ENCODE results near the gene ARAP1. TPM values are rescaled to one million over a fixed set of nuclear protein-coding genes. Genes with fewer than 3 reads are reported as not detected.

Gene ARAP1
- total and polyA plus RNA-seq, 2 donors: 66.5 to 88.6 TPM

DNA sequence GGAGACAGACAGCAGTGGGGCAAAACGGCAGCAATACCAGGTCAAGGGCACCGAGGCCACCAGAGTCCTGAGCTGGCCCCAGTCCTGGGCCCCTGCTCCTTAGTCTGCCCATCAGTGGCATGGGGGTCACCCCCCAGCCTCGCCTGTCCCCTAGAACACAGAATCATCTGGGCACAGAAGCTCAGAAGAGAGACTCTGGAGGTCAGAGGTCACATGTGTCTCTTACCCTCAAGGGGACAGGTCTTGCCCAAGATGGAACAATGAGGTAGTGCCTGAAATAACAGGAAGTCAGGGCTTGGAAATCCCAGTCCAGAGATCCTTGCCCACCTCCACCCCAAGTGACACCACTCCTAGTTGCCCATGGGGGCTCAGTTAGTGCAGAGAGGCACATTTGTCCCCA lies 98.6 kb downstream of the ARAP1 start:
- no peak for DNase-seq (ENCODE audit: extremely low spot score)
- Histone ChIP-seq H3K27ac (ENCODE audit: low read depth) (no peak overlapping the region), H3K4me3 (ENCODE audit: low read depth, low read length) (no peak overlapping the region), H3K4me1 (ENCODE audit: insufficient read depth) (no peaks in the 10 kb centered on the region), H3K36me3 (ENCODE audit: insufficient read depth) (no peaks in the 10 kb centered on the region)
- WGBS: 80% methylated on average over 3 of the region's 3 CpGs

DNA sequence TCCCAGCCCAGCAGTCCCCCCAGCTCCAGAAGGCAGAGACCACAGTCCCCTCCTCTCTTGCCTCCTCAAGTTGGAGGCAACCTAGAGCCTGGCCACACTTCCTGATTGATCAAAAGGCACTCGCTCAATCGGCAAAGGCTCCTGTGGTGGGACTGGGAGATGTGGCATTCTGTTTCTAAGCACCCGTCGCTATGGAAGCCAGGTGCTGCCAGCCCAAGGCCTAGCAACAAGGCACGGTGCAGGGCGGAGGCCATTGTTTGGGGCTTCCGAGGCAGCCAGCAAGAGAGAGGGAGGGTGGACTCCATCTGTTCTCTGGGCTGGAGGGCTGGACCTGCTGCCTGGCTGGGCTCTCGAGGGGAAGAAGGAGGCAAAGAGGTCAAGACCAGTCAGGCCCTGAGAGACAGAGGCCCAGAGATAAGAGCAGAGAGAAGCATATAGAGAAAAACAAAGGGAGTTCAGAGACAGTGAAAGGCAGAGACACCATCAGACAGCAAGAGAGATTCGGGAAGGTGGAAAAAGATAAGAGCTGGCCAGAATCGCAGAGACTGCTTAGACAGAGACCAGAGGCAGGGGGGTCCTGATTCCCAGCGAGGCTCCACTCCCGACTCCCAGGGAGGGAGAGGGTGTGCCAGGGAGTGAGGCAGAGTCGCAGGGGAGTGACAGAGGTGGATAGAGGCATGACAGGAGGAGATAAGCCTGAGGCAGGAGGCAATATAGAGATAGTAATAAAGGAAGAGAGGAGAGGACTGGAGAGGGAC lies 99.2 kb downstream of the ARAP1 start:
- no peak for DNase-seq (ENCODE audit: extremely low spot score)
- H3K27ac ChIP-seq (ENCODE audit: low read depth): no peak overlapping the region
- no peak overlapping the region for H3K4me3 ChIP-seq (ENCODE audit: low read depth, low read length)
- no peaks in the 10 kb centered on the region for H3K36me3 ChIP-seq (ENCODE audit: insufficient read depth)
- H3K4me1 ChIP-seq (ENCODE audit: insufficient read depth): no peaks in the 10 kb centered on the region
- WGBS: 54% methylated on average over 13 of the region's 13 CpGs

DNA sequence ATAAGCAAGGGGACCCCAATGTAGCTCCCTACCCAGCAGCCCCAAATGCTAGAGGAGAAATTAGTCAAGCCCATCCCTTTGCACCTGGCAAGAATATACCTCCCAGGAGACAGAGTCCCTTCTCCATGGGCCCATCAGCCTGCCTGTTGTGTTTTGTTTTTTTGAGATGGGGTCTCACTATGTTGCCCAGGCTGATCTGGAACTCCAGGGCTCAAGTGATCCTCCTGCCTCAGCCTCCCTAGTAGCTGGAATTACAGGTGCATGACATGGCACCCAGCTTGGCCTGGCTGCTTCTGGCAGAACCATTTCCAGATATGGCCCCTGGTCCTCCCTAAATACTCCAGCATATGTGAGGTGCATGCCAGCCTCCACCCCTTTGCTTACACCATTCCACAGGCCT lies 100.1 kb downstream of the ARAP1 start:
- no peaks in the 10 kb centered on the region for H3K4me1 ChIP-seq (ENCODE audit: insufficient read depth)

DNA sequence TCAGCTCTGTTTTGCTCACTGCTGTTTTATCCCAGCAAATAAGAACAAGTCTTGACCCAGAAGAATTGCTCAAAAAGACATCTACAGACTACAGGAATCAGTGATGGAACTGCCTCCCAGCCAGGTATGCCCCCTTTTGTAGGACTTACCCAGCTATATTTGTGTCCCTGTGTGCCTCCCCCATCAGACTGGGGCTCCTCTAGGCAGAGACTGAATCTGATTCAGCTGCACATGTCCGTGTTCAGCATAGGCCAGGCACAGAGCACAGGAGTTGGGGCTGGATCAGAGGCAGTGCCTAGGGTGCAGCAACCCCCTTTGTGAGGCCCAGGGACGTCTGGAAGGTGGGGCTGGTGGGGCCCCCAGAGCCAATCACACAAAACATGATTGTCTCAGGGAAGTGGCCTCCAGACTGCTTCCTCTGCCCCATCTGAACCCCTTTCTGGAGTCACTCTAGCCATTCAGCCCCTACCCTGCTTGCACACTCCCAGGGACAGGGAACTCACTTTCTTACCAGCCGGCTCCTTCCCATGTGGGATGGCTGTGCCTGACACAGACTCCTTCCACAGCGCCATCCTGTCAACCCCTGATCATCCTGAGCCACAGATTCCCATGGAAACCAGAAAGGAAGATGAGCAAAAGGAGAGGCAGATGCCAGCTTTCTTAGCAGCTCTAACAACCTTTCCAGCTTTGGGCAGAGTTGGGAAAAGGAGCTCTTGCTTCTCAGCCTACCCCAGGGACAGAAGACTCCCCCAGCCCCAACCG lies 102.8 kb downstream of the ARAP1 start:
- DNase-seq (ENCODE audit: extremely low spot score): no peak
- 73% methylated on average over 5 of the region's 5 CpGs for WGBS
- no peaks in the 10 kb centered on the region for H3K4me1 ChIP-seq (ENCODE audit: insufficient read depth)
- no peaks in the 10 kb centered on the region for H3K36me3 ChIP-seq (ENCODE audit: insufficient read depth)
- H3K4me3 ChIP-seq (ENCODE audit: low read depth, low read length): no peak overlapping the region
- H3K27ac ChIP-seq (ENCODE audit: low read depth): no peak overlapping the region

More for the DNA sequence above, 100.1 kb downstream of the ARAP1 start:
- Histone ChIP-seq H3K4me3 (ENCODE audit: low read depth, low read length) (no peak overlapping the region), H3K27ac (ENCODE audit: low read depth) (no peak overlapping the region), H3K36me3 (ENCODE audit: insufficient read depth) (no peaks in the 10 kb centered on the region)
- no peak for DNase-seq (ENCODE audit: extremely low spot score)

DNA sequence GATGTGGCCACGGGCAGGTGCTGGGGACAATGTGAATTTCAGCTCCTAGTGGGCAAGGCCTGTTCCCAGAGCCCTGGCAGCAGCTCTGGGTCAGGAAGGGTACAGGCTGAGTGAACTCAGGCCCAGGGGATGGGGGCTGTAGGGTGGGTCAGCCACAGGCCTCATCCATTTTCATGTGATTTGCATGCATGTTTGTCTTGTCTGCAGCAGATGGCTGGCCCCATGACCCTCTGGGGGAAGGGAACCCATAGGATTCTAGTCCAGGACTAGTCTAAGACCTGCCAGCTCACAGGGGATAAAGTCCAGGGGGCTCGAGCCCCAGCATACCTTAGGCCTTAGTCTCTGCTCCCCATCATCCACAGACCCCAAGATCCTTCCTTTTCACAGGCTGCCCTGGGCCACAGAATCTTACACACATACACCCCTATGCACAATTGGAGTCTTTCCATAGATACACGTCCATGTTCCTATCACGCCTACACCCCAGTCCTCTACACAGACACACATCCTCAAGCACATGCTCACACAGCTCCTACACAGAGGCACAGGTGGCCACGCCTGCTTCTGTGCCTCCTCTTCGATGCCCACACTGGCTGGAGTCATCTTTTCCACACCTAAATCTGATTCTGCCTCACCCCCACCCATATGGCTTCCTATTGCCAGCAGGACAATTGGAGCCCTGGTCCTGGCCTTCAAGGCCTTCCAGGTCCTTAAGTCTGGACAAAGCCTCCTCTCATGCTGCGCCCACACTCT lies 103.6 kb downstream of the ARAP1 start:
- Histone ChIP-seq H3K4me3 (ENCODE audit: low read depth, low read length) (no peak overlapping the region), H3K27ac (ENCODE audit: low read depth) (no peak overlapping the region), H3K4me1 (ENCODE audit: insufficient read depth) (no peaks in the 10 kb centered on the region), H3K36me3 (ENCODE audit: insufficient read depth) (no peaks in the 10 kb centered on the region)
- DNase-seq (ENCODE audit: extremely low spot score): no peak
- WGBS: 90% methylated on average over 7 of the region's 7 CpGs

DNA sequence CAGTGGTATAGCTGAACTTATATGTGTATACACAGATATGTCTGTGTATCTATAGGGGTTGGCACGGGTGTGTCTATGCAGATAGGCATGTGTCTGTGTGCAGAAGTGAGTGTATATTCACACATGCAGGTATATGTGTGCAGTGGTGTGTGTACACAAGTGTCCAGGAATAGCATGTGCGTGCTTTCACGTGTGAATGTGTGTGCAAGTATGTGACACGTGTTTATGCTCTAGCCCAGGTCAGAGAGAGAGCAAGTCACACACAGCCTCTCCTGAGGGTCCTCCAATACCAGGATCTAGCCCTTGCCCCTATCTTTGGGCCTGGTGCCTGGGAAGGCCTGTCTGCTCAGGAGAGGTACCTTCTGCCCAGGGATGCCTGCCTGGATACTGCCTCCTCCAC lies 104.3 kb downstream of the ARAP1 start:
- DNase-seq (ENCODE audit: extremely low spot score): no peak
- no peak overlapping the region for H3K4me3 ChIP-seq (ENCODE audit: low read depth, low read length)
- no peaks in the 10 kb centered on the region for H3K36me3 ChIP-seq (ENCODE audit: insufficient read depth)
- H3K4me1 ChIP-seq (ENCODE audit: insufficient read depth): no peaks in the 10 kb centered on the region
- WGBS: 86% methylated on average over 4 of the region's 4 CpGs
- no peak overlapping the region for H3K27ac ChIP-seq (ENCODE audit: low read depth)

DNA sequence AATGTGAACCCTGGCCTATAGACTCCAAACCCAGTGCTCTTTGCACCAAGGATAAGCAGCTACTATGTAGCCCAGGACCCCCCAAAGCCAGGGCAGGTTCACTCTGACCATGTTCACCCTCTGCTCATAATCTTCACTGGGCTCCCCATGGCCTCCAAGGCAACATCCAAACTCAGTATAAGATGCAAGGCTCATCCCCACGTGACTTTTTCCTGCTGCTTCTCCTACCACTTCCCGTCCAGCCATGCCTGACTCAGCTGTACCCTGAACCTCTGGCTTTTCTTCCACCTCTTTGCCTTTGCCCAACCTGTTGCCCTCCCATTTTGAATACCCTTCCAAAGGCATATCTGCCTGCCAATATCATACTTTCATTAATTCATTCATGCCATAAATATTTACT lies 105.7 kb downstream of the ARAP1 start:
- 74% methylated on average over 2 of the region's 2 CpGs for WGBS

DNA sequence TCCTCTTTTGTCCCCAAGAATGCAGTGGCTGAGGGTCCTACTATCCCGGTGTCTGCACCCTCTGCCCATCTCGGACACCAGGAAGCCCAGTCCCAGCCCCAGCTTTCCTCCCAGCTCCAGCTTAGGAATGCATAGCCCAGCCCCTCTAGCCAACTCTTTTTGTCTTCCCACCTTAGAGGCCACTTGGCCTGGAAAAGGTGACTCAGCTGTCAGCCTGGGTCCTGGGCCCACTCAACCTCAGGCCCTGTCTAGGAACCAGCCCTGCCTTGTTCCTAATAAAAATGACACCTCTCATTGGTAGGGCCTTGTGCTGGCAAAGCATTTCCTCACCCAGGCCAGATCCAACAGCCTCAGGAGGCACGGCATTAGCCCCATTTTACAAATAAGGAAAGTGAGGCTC lies 106.2 kb downstream of the ARAP1 start:
- no peak overlapping the region for H3K4me3 ChIP-seq (ENCODE audit: low read depth, low read length)
- WGBS: 92% methylated on average over 3 of the region's 3 CpGs
- no peaks in the 10 kb centered on the region for H3K4me1 ChIP-seq (ENCODE audit: insufficient read depth)
- DNase-seq (ENCODE audit: extremely low spot score): no peak
- no peaks in the 10 kb centered on the region for H3K36me3 ChIP-seq (ENCODE audit: insufficient read depth)
- H3K27ac ChIP-seq (ENCODE audit: low read depth): no peak overlapping the region

More for the DNA sequence above, 105.7 kb downstream of the ARAP1 start:
- Histone ChIP-seq H3K4me1 (ENCODE audit: insufficient read depth) (no peaks in the 10 kb centered on the region), H3K36me3 (ENCODE audit: insufficient read depth) (no peaks in the 10 kb centered on the region), H3K4me3 (ENCODE audit: low read depth, low read length) (no peak overlapping the region), H3K27ac (ENCODE audit: low read depth) (no peak overlapping the region)
- no peak for DNase-seq (ENCODE audit: extremely low spot score)

DNA sequence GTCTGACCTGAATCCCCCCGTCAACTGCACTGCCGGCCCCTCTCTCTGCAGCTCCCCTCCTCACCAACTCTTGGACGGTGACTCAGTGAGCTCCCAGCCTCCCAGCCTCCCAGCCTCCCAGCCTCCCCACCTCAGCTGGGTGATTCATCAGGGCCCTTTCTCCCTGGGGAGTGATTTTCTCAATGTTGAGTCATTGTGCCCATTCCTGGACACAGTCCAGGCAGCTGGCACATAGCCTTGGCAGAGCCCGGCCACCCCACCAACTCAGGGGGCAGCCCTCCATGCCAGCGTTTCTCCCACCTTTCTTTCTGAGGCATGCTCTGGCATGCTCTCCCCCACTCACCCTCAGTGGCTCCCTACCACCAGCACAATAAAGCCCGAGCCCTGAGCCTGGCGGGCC lies 108.7 kb downstream of the ARAP1 start:
- Histone ChIP-seq H3K36me3 (ENCODE audit: insufficient read depth) (no peaks in the 10 kb centered on the region), H3K4me3 (ENCODE audit: low read depth, low read length) (no peak overlapping the region), H3K4me1 (ENCODE audit: insufficient read depth) (no peaks in the 10 kb centered on the region), H3K27ac (ENCODE audit: low read depth) (no peak overlapping the region)
- WGBS: 84% methylated on average over 7 of the region's 7 CpGs
- no peak for DNase-seq (ENCODE audit: extremely low spot score)

DNA sequence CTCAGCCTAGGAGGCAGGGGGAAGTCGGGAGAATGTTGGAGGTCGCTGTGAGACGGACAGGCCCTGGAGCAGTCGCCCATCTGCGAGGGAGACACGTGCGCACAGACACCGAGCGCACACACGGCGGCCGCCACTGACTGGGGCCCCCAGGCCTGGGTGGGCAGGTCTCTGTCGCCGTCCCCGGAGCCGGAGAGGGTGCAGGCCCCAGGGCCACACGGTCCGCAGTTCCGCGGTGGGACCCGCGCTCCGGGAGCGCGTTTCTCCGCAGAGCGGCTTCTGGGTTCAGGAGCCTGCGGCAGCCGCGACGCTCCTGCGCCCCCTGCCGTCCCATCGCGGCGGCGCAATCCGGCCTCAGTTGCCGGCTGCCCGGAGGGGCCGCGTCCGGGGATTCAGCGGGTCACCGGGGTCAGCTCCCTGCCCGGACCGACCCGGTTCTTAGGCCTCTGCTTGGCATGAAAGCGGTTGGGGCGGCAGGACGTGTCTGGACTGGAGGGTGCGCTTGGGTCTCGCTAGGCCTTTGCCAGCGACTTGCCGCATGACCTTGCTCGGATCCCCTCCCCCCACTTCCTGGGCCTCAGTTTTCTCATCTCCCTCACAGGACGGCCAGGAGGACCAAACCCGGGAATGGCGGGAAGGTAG lies 109.2 kb downstream of the ARAP1 start:
- WGBS: 2% methylated on average over 59 of the region's 59 CpGs
- Histone ChIP-seq H3K4me1 (ENCODE audit: insufficient read depth) (no peaks in the 10 kb centered on the region), H3K36me3 (ENCODE audit: insufficient read depth) (no peaks in the 10 kb centered on the region), H3K27ac (ENCODE audit: low read depth) (no peak overlapping the region), H3K4me3 (ENCODE audit: low read depth, low read length) (peak overlapping the region; percentile 55)
- no peak for DNase-seq (ENCODE audit: extremely low spot score)

DNA sequence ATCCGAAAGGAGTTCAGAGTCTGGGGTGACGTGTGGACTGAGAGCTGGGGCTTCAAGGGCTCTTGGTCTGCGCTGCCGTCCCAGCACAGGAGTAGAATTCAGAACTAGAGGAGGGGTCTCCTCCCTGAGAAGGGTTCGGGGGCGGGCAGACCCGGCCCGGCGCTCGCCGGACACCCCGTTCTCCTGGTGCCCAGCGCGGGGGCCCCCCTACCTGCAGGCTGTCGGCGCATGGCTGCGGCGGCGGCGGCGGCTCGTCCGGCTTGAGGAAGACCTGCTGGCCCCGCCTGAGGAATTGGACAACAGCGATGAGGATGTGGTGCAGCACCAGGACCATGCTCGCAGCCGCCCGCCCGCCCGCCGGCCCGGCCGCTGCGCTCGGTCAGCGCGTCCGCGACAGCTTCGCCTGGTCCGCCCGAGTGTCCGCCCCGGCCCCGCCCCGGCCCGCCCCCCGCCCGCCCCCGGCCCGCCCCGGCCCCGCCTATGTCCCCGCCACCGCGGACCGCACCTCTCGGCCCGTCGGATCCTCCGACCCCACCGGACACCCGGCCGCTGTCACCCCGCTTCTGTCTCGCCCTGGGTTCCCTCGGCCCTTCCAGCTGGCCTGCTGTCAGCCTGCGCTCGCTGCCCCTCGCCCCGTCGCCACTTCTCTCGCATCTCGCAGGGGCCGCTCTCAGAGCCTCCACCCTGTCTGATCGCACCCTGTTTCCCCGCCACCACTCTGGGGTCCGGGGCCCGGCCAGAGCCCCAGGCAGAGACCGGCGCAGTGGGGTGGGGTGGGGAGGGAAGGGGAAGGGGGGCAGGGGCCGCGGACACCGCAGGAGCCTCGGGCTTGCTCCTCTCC lies 109.9 kb downstream of the ARAP1 start:
- WGBS: 1% methylated on average over 84 of the region's 85 CpGs
- Histone ChIP-seq H3K27ac (ENCODE audit: low read depth) (no peak overlapping the region), H3K36me3 (ENCODE audit: insufficient read depth) (no peaks in the 10 kb centered on the region), H3K4me3 (ENCODE audit: low read depth, low read length) (peak overlapping the region; percentile 55), H3K4me1 (ENCODE audit: insufficient read depth) (no peaks in the 10 kb centered on the region)
- no peak for DNase-seq (ENCODE audit: extremely low spot score)

DNA sequence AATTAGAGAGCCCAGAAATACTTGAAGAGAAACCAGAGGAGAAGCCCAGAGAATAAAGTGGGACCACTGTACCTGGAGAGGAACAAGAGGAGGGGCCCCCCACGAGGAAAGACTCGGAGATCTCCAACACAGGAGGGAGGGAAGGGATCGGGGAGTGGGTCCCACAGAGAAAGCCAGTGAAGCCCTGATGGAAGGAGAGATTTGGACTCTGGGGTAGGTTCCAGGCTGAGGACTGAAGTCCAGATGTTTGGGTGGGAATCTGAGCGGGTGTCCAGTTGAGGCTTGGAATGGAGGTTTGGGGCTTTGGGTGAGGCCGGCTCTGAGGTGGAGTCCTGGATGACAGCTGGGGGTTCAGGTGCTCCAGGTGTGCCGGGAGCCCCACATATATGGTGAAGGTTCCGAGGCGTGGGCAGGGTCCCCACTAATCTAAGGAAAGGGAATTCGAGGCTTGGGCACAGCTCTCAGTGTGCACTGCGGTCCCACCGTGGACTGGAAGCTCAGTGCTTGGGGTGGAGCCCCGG lies 110.6 kb downstream of the ARAP1 start:
- WGBS: 41% methylated on average over 12 of the region's 12 CpGs
- Histone ChIP-seq H3K4me1 (ENCODE audit: insufficient read depth) (no peaks in the 10 kb centered on the region), H3K4me3 (ENCODE audit: low read depth, low read length) (peak overlapping the region; percentile 55), H3K36me3 (ENCODE audit: insufficient read depth) (no peaks in the 10 kb centered on the region), H3K27ac (ENCODE audit: low read depth) (no peak overlapping the region)
- DNase-seq (ENCODE audit: extremely low spot score): no peak

All from urinary bladder (tissue), 4 donors.